ENCODE data around the gene GALNT15.

The GALNT15 gene, protein sequence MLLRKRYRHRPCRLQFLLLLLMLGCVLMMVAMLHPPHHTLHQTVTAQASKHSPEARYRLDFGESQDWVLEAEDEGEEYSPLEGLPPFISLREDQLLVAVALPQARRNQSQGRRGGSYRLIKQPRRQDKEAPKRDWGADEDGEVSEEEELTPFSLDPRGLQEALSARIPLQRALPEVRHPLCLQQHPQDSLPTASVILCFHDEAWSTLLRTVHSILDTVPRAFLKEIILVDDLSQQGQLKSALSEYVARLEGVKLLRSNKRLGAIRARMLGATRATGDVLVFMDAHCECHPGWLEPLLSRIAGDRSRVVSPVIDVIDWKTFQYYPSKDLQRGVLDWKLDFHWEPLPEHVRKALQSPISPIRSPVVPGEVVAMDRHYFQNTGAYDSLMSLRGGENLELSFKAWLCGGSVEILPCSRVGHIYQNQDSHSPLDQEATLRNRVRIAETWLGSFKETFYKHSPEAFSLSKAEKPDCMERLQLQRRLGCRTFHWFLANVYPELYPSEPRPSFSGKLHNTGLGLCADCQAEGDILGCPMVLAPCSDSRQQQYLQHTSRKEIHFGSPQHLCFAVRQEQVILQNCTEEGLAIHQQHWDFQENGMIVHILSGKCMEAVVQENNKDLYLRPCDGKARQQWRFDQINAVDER

DNA sequence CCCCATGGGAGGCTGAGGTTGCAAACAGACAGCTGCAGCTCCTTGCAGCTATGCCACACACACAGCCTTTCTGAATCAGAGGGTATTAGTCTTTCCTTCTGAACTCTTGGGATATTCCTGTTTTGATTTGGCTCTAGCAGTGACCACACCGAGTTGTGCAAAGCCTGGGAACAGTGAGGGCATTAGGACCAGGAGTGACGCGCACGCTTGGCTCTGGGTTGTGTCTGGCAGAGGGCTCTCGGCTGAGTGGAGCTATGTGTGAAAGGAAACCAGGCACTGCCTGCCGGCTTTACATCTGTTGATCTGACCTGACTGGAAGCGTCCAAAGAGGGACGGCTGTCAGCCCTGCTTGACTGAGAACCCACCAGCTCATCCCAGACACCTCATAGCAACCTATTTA lies at the start of gene GALNT15:
TSS of gene GALNT15 (plus strand) at position 292 of the 400 bp plus-strand sequence. CDS start 472 bp downstream, outside the sequence.
- H3K4me2 ChIP-seq (ENCODE audit: low read length): no peak within 1 kb of the TSS
- TF ChIP-seq, protein P1, sequence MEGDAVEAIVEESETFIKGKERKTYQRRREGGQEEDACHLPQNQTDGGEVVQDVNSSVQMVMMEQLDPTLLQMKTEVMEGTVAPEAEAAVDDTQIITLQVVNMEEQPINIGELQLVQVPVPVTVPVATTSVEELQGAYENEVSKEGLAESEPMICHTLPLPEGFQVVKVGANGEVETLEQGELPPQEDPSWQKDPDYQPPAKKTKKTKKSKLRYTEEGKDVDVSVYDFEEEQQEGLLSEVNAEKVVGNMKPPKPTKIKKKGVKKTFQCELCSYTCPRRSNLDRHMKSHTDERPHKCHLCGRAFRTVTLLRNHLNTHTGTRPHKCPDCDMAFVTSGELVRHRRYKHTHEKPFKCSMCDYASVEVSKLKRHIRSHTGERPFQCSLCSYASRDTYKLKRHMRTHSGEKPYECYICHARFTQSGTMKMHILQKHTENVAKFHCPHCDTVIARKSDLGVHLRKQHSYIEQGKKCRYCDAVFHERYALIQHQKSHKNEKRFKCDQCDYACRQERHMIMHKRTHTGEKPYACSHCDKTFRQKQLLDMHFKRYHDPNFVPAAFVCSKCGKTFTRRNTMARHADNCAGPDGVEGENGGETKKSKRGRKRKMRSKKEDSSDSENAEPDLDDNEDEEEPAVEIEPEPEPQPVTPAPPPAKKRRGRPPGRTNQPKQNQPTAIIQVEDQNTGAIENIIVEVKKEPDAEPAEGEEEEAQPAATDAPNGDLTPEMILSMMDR (IDR thresholded peaks at IDR 0.05; ENCODE audit: low read depth, low read length): no peak
- TF ChIP-seq EZH2phosphoT487 (IDR thresholded peaks at IDR 0.05; ENCODE audit: low read depth): no peak
- 0 out of 2 replicates have a peak, but pooled peaks cover 3% of the 10 kb centered on the region for H3K4me1 ChIP-seq (ENCODE audit: low read length)
- no peaks in the 10 kb centered on the region for H3K36me3 ChIP-seq (replicated peaks; ENCODE audit: low read depth, low read length)
- H4K20me1 ChIP-seq (ENCODE audit: insufficient read depth, low read length): no peaks in the 10 kb centered on the region
- peaks cover 55% of the 10 kb centered on the region for H3K27me3 ChIP-seq (ENCODE audit: low read depth, low read length)
- H3K9ac ChIP-seq (ENCODE audit: low read length): no peak within 1 kb of the TSS
- H3K4me3 ChIP-seq (ENCODE audit: low read length): no peak within 1 kb of the TSS
- no peaks in the 10 kb centered on the region for H3K79me2 ChIP-seq (ENCODE audit: low read length)
- no peaks in the 10 kb centered on the region for H3K9me3 ChIP-seq (ENCODE audit: insufficient read depth, low read length)
- no peak within 1 kb of the TSS for H3K27ac ChIP-seq (ENCODE audit: low read length)
- H2AFZ ChIP-seq (ENCODE audit: low read depth, low read length): no peak within 1 kb of the TSS

DNA sequence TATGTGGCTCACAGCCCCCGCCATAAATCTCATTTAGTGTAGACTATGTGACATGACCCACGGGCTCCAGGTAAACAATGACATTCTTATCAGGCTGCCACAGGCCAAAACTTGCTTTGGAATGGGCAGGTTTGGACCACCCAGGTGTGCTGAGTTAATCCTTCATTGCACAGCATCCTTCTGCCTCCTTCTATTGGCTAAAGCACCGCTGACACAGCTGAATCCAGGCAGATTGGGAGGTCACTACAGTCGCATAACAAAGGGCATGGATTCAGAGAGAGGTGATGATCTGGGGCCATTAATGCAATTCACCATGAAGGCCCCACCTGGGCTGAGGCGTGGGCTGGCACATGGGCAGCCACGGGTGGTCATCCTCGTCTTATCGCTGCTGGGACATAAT lies 47.8 kb upstream of the GALNT15 start:
- H3K79me2 ChIP-seq (ENCODE audit: low read length): no peaks in the 10 kb centered on the region
- no peak overlapping the region for H2AFZ ChIP-seq (ENCODE audit: low read depth, low read length)
- H3K4me3 ChIP-seq (ENCODE audit: low read length): no peak overlapping the region
- H3K27ac ChIP-seq (ENCODE audit: low read length): no peak overlapping the region
- no peaks in the 10 kb centered on the region for H3K27me3 ChIP-seq (ENCODE audit: low read depth, low read length)
- no peaks in the 10 kb centered on the region for H4K20me1 ChIP-seq (ENCODE audit: insufficient read depth, low read length)
- H3K9me3 ChIP-seq (ENCODE audit: insufficient read depth, low read length): no peaks in the 10 kb centered on the region
- H3K4me2 ChIP-seq (ENCODE audit: low read length): no peak overlapping the region
- H3K4me1 ChIP-seq (ENCODE audit: low read length): no peaks in the 10 kb centered on the region
- TF ChIP-seq EZH2phosphoT487 (IDR thresholded peaks at IDR 0.05; ENCODE audit: low read depth): no peak
- TF ChIP-seq, protein P1 (IDR thresholded peaks at IDR 0.05; ENCODE audit: low read depth, low read length): no peak
- H3K36me3 ChIP-seq (replicated peaks; ENCODE audit: low read depth, low read length): no peaks in the 10 kb centered on the region
- H3K9ac ChIP-seq (ENCODE audit: low read length): no peak overlapping the region

DNA sequence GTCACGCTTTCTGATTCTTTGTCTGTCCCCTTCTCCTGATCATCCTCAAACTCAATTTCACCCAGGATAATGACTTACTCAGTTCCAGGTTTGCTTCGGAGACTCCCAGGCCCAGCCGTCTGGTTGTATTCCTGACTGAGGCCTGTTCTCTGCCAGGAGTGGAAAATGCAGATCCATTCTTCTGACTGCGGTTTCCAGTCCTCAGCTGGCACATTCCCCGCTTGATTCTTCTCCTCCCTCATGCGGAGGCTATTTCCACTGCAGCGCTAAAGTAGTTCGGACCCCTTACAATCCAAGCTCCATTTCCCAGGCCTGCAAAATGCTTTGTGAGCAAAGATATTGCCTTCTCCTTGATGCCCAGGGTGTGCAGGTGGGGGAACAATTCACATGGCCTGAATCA lies 47.2 kb upstream of the GALNT15 start:
- H3K27me3 ChIP-seq (ENCODE audit: low read depth, low read length): no peaks in the 10 kb centered on the region
- no peak overlapping the region for H3K4me2 ChIP-seq (ENCODE audit: low read length)
- TF ChIP-seq, protein P1 (IDR thresholded peaks at IDR 0.05; ENCODE audit: low read depth, low read length): no peak
- no peak for TF ChIP-seq EZH2phosphoT487 (IDR thresholded peaks at IDR 0.05; ENCODE audit: low read depth)
- H3K4me3 ChIP-seq (ENCODE audit: low read length): no peak overlapping the region
- H3K79me2 ChIP-seq (ENCODE audit: low read length): no peaks in the 10 kb centered on the region
- H3K36me3 ChIP-seq (replicated peaks; ENCODE audit: low read depth, low read length): no peaks in the 10 kb centered on the region
- no peak overlapping the region for H3K9ac ChIP-seq (ENCODE audit: low read length)
- H3K9me3 ChIP-seq (ENCODE audit: insufficient read depth, low read length): no peaks in the 10 kb centered on the region
- H2AFZ ChIP-seq (ENCODE audit: low read depth, low read length): no peak overlapping the region
- H4K20me1 ChIP-seq (ENCODE audit: insufficient read depth, low read length): no peaks in the 10 kb centered on the region
- H3K4me1 ChIP-seq (ENCODE audit: low read length): no peaks in the 10 kb centered on the region
- H3K27ac ChIP-seq (ENCODE audit: low read length): no peak overlapping the region

DNA sequence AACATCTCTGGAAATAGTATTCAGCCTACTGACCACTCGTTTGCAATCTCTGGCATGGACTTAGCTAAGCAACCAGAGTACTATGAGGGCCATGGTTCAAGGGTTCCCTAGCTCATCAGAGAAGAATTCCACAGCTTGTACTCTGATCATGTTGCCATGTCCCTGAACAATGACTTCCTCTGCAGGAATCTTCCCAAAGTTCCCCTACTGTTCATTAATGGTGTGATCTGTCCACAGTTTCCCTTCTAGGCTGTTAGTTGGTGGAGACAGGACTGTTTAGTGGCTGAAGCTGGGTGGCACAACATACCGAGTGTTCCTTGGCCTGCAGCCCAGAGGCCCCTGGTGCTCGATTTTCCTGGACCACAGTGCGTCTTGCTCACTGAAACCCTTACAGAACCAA lies 44.4 kb upstream of the GALNT15 start:
- H2AFZ ChIP-seq (ENCODE audit: low read depth, low read length): no peak overlapping the region

More for the DNA sequence above, 44.4 kb upstream of the GALNT15 start:
- H4K20me1 ChIP-seq (ENCODE audit: insufficient read depth, low read length): no peaks in the 10 kb centered on the region
- H3K27ac ChIP-seq (ENCODE audit: low read length): no peak overlapping the region
- no peaks in the 10 kb centered on the region for H3K9me3 ChIP-seq (ENCODE audit: insufficient read depth, low read length)
- H3K79me2 ChIP-seq (ENCODE audit: low read length): no peaks in the 10 kb centered on the region
- no peaks in the 10 kb centered on the region for H3K4me1 ChIP-seq (ENCODE audit: low read length)
- H3K36me3 ChIP-seq (replicated peaks; ENCODE audit: low read depth, low read length): no peaks in the 10 kb centered on the region
- no peak overlapping the region for H3K9ac ChIP-seq (ENCODE audit: low read length)
- TF ChIP-seq, protein P1 (IDR thresholded peaks at IDR 0.05; ENCODE audit: low read depth, low read length): no peak
- no peak for TF ChIP-seq EZH2phosphoT487 (IDR thresholded peaks at IDR 0.05; ENCODE audit: low read depth)
- H3K4me3 ChIP-seq (ENCODE audit: low read length): no peak overlapping the region
- no peak overlapping the region for H3K4me2 ChIP-seq (ENCODE audit: low read length)
- no peaks in the 10 kb centered on the region for H3K27me3 ChIP-seq (ENCODE audit: low read depth, low read length)
